NCI-H82 (cell line): ENCODE results near the gene ZFYVE28.

Source experiments
- DNase-seq: peaks from one replicate; lab custom pipeline; 2025; lab: John Stamatoyannopoulos, UW

The ZFYVE28 gene

GRCh38 chr4:2428496-2429213 is 10.2 kb upstream of the ZFYVE28 start:
- DNase-seq, result no peak

- DNase-seq, result no peak
Measured at GRCh38 chr4:2427383-2428334, 9.2 kb upstream of the ZFYVE28 start.

DNA sequence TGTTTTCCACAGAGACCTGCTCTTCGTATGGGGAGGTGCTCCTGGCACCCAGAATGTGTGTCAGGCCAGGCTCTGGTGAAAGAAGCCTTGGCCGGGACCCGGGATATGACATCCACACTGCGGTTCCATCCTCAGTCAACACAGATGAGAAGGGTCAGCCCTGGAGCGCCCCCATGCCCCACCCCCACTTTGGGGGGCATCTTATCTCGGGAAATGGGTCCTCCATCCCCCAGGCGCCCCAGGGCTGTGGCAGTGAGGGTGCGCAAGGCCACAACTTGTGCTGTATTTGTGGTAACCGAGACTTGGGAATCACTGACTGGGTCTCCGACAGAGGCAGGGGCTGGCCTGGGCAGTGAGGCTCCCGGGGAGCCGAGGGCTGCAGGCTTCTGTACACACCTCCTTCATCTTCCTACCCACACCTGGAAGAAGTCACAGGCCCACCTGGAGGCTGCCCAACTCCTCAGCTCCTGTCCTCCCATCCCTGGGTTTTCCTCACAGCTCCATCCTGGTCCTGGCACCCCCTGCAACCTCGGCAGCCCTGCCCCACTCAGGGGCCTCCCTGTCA is 8.3 kb upstream of the ZFYVE28 start:
- no peak for DNase-seq

DNA sequence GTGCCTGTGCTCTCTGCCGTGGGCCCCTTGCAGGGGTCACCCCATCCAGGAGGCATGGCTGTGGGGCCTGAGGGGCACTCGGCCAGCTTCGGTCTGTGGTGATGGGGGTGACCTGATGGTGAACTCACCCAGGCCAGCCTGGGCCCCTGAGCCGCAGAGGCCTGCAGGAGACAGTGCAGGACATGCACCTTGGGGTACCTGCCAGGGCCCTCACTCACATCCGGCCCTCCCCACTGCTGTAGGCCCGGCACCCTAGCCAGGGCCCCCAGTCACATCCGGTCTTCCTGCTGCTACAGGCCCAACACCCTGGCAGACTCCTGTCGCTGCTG is 7.6 kb upstream of the ZFYVE28 start:
- DNase-seq, result no peak

- no peak for DNase-seq
Measured at GRCh38 chr4:2425386-2426068, 7.1 kb upstream of the ZFYVE28 start.

DNA sequence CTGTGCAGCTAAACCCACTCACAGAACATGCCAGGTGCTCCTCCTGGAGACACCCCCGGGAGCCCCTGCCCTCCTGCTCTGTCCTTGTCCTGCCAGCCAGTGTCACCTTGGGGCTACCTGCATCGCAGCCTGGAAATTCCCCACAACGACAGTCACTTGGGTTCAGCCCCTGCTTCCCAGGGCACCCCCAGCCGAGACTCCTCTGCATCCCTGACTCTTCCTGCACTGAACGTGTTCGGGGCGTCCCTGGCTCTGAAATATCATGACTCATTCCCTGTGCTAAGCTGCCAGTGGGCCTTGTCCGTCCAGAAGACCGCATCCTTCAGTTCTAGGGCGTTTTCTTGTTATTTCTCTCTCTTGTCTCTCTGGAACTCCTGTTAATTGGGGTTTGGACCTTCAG is 6.1 kb upstream of the ZFYVE28 start:
- DNase-seq, result no peak

DNA sequence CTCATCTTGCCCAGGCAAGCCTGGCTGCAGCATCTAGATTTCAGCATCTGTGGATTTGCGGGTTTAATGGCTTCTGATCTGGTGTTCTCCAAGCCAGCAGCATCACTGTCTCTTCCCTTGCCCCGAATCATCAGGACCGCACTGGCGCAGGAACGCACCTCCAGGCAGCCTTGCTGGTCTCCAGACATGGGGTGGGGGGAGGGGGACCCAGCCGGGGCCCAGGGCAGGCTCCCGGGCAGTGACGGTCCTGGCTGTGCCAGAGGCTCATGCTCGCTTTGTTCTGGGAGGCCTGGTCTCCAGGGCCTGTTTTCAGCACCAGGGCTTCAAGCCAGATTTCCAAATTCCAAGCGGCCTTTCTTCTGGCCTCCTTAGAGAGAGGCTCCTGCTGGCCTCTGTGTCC is 5.2 kb upstream of the ZFYVE28 start:
- DNase-seq, result no peak

DNA sequence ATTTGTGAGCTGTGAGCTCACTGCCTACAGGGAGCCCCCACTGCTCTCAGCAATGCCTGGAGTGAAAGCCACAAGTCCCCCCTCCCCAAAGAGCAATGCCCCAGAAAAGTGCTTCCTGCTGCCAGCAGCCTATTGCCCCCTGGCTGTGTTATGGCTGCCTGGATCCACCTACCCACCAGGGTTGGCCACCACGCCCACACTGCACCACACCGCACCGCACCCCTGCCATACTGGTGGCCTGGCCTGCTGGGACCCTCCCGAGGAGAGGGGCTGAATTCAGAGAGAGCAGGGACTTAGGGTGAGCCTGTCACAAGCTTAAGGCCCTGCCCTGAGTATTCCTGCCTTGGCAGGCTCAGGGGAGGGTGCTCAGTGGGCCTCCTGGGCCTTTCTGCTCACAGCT is 4.6 kb upstream of the ZFYVE28 start:
- DNase-seq, result no peak

GRCh38 chr4:2421928-2422327 is 3.5 kb upstream of the ZFYVE28 start:
- no peak for DNase-seq

DNA sequence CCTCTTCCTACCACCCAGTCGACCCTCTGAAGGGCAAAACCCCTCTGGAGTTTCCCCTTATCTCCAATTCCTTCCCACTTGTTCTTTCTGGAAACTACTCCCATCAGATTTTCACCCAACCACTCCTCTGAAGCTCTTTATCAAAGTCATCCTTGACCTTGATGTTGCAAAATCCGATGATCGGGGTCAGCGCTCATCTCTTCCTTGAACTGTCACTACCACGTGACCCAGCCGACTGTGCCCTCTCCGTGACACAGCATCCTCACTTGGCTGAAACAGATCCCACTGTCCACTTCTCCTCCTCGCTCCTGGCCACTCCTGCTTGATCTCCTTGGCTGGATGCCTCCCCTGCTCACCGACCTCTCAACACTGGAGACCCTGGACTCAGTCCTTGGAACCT is 1.4 kb upstream of the ZFYVE28 start:
- peak; percentile 7 for DNase-seq

DNA sequence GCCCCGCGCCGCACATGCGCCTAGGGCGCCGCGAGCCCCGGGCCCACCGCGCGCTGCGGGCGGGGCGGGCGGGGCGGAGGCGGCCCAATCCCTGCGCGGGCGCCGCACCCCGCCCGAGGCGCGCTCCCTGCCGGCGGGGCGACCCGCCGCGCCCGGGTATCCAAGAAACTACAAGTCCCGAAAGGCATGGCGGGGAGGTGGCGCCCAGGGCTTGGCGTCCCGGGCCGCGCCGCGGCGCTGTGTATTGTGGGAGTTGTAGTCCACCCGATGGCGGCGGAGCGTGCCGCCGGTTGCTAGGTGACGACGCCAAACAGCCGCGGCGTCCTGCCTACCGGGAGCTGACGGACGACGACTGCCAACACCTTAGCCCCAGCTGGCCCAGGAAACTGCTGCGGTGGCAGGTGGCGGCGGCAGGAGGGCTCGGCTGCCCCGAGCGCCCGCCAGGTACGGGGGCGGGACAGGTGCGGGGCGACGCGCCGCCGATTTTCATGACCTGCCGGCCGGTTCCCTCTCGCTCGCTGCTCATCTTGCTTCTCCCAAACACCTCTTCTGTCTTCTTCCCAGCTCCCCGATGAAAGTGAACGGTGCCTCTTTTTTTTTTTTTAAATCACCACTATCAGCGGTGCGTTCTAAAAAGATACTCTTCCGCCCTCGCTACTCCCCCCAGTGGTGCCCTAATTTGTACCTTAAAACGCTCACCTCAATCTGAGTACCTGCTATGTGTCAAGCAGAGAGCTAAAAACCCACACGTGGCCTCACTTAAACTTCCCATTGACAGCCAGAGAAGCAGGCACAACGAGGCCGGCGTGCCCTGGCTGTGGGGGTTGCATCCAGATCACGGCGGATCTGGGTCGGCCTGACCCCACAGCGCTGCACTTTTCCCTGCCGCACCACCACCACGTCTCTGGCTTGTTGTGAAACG is 466 bp upstream of the ZFYVE28 start, which contains the start of gene CFAP99:
Gene CFAP99 (plus strand): TSS at position 306 of the 922 bp plus-strand sequence.
- peak; percentile 97 for DNase-seq

DNA sequence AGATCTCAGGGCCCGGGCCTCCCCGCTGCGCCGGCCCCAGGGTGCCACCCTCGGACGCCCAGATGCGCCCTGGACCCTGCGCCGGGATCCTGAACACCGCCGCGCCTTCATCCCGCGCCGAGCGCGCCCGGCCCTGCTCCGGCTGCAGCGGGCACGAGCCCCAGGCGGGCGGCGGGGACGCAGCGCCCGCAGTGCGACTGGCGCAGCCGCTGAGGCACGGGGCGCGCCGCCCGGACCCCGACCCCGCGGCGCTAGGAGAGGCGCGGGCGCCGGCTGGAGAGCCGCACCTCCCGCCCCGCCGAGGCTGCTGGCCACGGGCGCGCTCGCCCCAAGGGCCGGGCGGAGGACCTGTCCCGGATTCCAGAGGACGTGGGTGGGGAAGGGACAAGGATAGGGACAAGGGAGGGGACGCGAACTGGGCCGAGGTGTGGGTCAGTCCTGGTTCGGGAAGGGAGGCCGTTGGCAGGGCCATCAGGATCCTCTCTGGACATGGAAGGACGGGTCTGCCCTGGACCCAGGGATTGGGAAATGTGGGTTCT is 1.1 kb downstream of the ZFYVE28 start:
- DNase-seq, result peak; percentile 17

GRCh38 chr4:2416564-2417225 is 1.8 kb downstream of the ZFYVE28 start:
- peak; percentile 54 for DNase-seq

DNA sequence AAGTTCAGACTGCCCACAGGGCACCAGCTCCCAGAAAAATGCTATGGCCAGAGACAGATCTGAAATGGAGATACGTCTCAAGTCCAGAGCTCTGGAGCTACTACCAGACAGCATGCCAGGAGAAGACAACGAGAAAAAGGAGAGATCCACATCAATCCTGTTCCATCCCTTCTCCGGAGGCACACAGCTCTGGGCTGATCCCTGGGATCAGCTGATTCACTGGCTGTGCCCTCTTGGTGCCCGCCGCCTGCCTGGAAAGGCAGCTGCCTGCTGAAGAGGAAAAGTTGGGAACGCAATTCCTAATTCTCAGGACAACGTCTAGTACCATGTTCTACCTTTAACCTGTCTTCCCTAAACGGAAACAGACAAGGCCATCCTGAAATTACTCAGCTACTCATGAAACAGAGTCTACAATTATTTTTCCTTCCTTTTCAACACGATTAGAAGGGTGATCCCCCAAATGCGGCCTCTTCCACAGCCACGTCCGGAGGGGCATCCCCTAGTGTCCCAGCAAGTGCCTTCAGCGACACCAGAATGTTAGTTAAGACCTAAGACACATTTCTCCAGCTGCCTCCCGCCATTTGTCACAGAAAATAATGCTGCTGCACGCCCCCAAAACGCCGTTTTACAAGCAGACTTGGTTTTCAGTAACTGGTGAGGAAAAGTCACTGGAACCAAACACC is 2.4 kb downstream of the ZFYVE28 start:
- DNase-seq, result no peak

- no peak for DNase-seq
Measured at GRCh38 chr4:2415213-2415612, 3.2 kb downstream of the ZFYVE28 start.

GRCh38 chr4:2413821-2414610 is 4.4 kb downstream of the ZFYVE28 start:
- DNase-seq, result no peak

- DNase-seq, result peak; percentile 7
Measured at GRCh38 chr4:2412885-2413716, 5.3 kb downstream of the ZFYVE28 start.

GRCh38 chr4:2412534-2412884 is 5.9 kb downstream of the ZFYVE28 start:
- no peak for DNase-seq
